Stimulated activated memory B cell treated with anti-CD40 and anti-IgM and Interleukin-4, amounts not matched to agents 10 μg/mL and 1 μg/mL and 100 μg/mL, for 72 hours (primary cell): ENCODE results near the gene NUTM2G.
A peak's percentile ranks its signal among the peaks of the same experiment; 100 is the strongest.
"Not testable (repeated sequence)": the region's sequence is repeated elsewhere in the genome, so short reads cannot be mapped to it uniquely, and the experiment has no call there.

Source experiments
- ATAC-seq: fragments of 150-1000 bp; cut with Tn5 transposase; 2 replicates; pipeline ENCODE4 v1.10.0; 2021
- H3K27ac Mint-ChIP-seq: one replicate; pipeline ENCODE4 v1.8.0; 2022; ENCODE audit warnings: mild to moderate bottlenecking, mixed read lengths
- H3K27me3 Mint-ChIP-seq: one replicate; pipeline ENCODE4 v1.8.0; 2022; ENCODE audit warnings: mixed read lengths
- H3K36me3 Mint-ChIP-seq: one replicate; pipeline ENCODE4 v1.8.0; 2022; ENCODE audit warnings: mixed read lengths
- H3K4me1 Mint-ChIP-seq: one replicate; pipeline ENCODE4 v1.8.0; 2022; ENCODE audit warnings: mixed read lengths
- H3K4me3 Mint-ChIP-seq: one replicate; pipeline ENCODE4 v1.8.0; 2022; ENCODE audit warnings: mild to moderate bottlenecking, moderate library complexity, mixed read lengths
- H3K9me3 Mint-ChIP-seq: one replicate; pipeline ENCODE4 v1.8.0; 2022; ENCODE audit warnings: mixed read lengths

The NUTM2G gene

DNA sequence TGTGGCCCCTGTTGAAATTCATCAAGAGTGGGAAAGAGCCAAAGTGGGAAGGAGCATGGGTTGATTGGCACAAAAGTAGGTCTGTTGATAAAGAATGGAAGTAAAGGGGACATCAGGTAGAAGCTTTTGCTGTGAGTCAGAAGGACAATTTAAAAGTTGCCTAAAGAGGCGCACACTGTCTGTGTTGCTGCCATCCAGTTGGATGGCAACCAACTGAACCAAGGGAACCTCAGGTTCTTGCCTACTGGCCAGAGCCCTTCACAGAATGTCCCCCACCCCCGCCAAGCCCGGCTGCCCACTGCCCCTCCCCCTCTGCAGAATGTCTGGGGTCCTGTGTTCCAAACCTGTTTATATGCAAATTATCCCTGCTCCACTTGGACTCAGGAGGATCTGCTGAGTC is at the start of gene NUTM2G:
Gene NUTM2G (plus strand): TSS at position 301 of the 400 bp plus-strand sequence. CDS start 182 bp downstream, outside the sequence.
- H3K4me1 Mint-ChIP-seq, H3K27me3 Mint-ChIP-seq, H3K27ac Mint-ChIP-seq, H3K4me3 Mint-ChIP-seq, H3K36me3 Mint-ChIP-seq, H3K9me3 Mint-ChIP-seq, ATAC-seq: not testable (repeated sequence)

GRCh38 chr9:96883922-96884321 is 44.7 kb upstream of the NUTM2G start:
- no peak for ATAC-seq
- H3K27ac Mint-ChIP-seq, result no peak overlapping the region
- no peak overlapping the region for H3K4me3 Mint-ChIP-seq

GRCh38 chr9:96884443-96884842 is 44.2 kb upstream of the NUTM2G start:
- H3K9me3 Mint-ChIP-seq, result peaks cover 15% of the 10 kb centered on the region
- H3K36me3 Mint-ChIP-seq, result peaks cover 28% of the 10 kb centered on the region
- no peak for ATAC-seq
- peaks cover 7% of the 10 kb centered on the region for H3K4me1 Mint-ChIP-seq
- H3K4me3 Mint-ChIP-seq, result no peak overlapping the region
- H3K27me3 Mint-ChIP-seq, result no peaks in the 10 kb centered on the region
- H3K27ac Mint-ChIP-seq, result no peak overlapping the region

More at GRCh38 chr9:96883922-96884321, 44.7 kb upstream of the NUTM2G start:
- peaks cover 15% of the 10 kb centered on the region for H3K9me3 Mint-ChIP-seq
- H3K36me3 Mint-ChIP-seq, result peaks cover 28% of the 10 kb centered on the region
- peaks cover 7% of the 10 kb centered on the region for H3K4me1 Mint-ChIP-seq
- no peaks in the 10 kb centered on the region for H3K27me3 Mint-ChIP-seq

DNA sequence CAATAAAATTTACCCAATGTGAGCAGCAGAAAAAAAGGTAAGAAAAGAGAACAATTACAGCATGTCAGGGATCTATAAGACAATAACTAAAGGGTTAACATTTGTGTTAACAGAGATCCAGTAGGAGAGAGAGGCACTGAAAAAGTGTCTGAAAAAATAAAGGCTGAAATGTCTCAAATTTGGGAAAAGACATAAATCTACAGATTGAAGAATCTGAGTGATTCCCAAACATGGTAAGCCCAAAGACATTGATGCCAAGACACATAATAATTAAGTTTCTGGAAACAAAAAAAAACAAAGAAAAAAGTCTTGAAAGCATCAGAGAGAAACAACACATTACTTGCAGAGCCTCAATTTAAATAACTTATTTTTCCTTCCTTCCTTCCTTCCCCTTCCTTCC is 43.2 kb upstream of the NUTM2G start:
- Mint-ChIP-seq H3K4me3 (no peak overlapping the region), H3K27me3 (no peaks in the 10 kb centered on the region), H3K4me1 (peaks cover 7% of the 10 kb centered on the region), H3K9me3 (peaks cover 15% of the 10 kb centered on the region), H3K27ac (no peak overlapping the region), H3K36me3 (peaks cover 36% of the 10 kb centered on the region)
- ATAC-seq, result no peak

GRCh38 chr9:96888591-96888990 is 40.1 kb upstream of the NUTM2G start:
- H3K36me3 Mint-ChIP-seq, result peaks cover 52% of the 10 kb centered on the region

DNA sequence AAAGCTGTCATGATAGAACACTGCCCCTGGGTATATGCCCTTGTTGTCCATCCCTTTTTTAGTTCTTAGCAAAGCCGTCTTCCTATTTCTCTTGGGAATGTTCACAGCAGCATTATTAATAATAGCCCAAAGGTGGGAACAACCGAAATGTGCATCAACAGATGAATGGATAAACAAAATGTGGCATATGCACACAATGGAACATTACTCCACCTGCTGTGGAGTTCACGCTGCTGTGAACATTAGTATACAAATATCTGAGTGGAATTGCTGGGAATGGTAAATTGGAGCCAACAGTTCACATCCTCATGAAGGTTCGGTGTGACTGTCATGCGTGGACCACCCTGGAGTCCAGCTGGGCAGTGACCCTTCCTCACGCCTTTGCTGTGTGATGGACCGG is 36.5 kb upstream of the NUTM2G start:
- peaks cover 6% of the 10 kb centered on the region for H3K9me3 Mint-ChIP-seq
- no peak overlapping the region for H3K4me3 Mint-ChIP-seq
- H3K27me3 Mint-ChIP-seq, result no peaks in the 10 kb centered on the region
- H3K4me1 Mint-ChIP-seq, result no peaks in the 10 kb centered on the region
- no peak for ATAC-seq
- H3K36me3 Mint-ChIP-seq, result peaks cover 69% of the 10 kb centered on the region
- H3K27ac Mint-ChIP-seq, result no peak overlapping the region

More at GRCh38 chr9:96888591-96888990, 40.1 kb upstream of the NUTM2G start:
- Mint-ChIP-seq H3K27me3 (no peaks in the 10 kb centered on the region), H3K4me1 (peaks cover 7% of the 10 kb centered on the region), H3K9me3 (peaks cover 12% of the 10 kb centered on the region), H3K27ac (no peak overlapping the region), H3K4me3 (no peak overlapping the region)
- ATAC-seq, result no peak

- not testable (repeated sequence) for H3K9me3 Mint-ChIP-seq, ATAC-seq, H3K4me3 Mint-ChIP-seq, H3K27ac Mint-ChIP-seq, H3K27me3 Mint-ChIP-seq, H3K4me1 Mint-ChIP-seq
- H3K36me3 Mint-ChIP-seq, result peaks cover 33% of the 10 kb centered on the region
These were observed 28.6 kb upstream of the NUTM2G start for GRCh38 chr9:96900010-96900409.

DNA sequence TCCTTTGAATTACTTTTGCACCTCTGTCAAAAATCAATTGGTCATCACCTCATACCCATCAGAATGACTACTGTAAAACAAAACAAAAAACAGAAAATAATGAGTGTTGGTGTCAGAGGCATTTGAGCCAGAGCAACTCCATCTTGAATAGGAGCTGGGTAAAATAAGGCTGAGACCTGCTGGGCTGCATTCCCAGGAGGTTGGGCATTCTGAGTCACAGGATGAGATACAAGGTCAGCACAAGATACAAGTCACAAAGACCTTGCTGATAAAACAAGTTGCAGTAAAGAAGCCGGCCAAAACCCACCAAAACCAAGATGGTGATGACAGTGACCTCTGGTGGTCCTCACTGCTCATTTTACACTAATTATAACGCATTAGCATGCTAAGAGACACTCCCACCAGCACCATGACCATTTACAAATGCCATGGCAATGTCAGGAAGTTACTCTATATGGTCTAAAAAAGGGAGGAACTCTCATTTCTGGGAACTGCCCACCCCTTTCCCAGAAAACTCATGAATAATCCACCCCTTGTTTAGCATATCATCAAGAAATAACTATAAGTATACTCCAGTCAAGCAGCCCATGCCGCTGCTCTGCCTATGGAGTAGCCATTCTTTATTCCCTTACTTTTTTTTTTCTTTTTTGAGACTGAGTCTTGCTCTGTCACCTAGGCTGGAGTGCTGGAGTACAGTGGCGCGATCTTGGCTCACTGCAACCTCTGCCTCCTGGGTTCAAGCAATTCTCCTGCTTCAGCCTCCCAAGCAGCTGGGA is 23.5 kb upstream of the NUTM2G start:
- ATAC-seq, H3K9me3 Mint-ChIP-seq, H3K4me3 Mint-ChIP-seq, H3K27me3 Mint-ChIP-seq, H3K4me1 Mint-ChIP-seq, H3K27ac Mint-ChIP-seq, H3K36me3 Mint-ChIP-seq: not testable (repeated sequence)

GRCh38 chr9:96908479-96908878 is 20.2 kb upstream of the NUTM2G start:
- H3K27me3 Mint-ChIP-seq, ATAC-seq, H3K4me3 Mint-ChIP-seq: not testable (repeated sequence)

GRCh38 chr9:96915539-96915938 is 13.1 kb upstream of the NUTM2G start:
- not testable (repeated sequence) for H3K4me3 Mint-ChIP-seq, H3K27me3 Mint-ChIP-seq, H3K9me3 Mint-ChIP-seq, H3K36me3 Mint-ChIP-seq, H3K27ac Mint-ChIP-seq, H3K4me1 Mint-ChIP-seq
- peak; percentile 56 for ATAC-seq

More at GRCh38 chr9:96908479-96908878, 20.2 kb upstream of the NUTM2G start:
- H3K36me3 Mint-ChIP-seq, H3K4me1 Mint-ChIP-seq, H3K9me3 Mint-ChIP-seq, H3K27ac Mint-ChIP-seq: not testable (repeated sequence)

GRCh38 chr9:96916531-96916930 is 12.1 kb upstream of the NUTM2G start:
- not testable (repeated sequence) for H3K36me3 Mint-ChIP-seq, H3K4me1 Mint-ChIP-seq, ATAC-seq, H3K27me3 Mint-ChIP-seq, H3K4me3 Mint-ChIP-seq, H3K27ac Mint-ChIP-seq, H3K9me3 Mint-ChIP-seq

- not testable (repeated sequence) for H3K4me3 Mint-ChIP-seq, ATAC-seq, H3K9me3 Mint-ChIP-seq, H3K27ac Mint-ChIP-seq, H3K27me3 Mint-ChIP-seq, H3K4me1 Mint-ChIP-seq, H3K36me3 Mint-ChIP-seq
These were observed 10.1 kb upstream of the NUTM2G start for GRCh38 chr9:96918550-96918949.

DNA sequence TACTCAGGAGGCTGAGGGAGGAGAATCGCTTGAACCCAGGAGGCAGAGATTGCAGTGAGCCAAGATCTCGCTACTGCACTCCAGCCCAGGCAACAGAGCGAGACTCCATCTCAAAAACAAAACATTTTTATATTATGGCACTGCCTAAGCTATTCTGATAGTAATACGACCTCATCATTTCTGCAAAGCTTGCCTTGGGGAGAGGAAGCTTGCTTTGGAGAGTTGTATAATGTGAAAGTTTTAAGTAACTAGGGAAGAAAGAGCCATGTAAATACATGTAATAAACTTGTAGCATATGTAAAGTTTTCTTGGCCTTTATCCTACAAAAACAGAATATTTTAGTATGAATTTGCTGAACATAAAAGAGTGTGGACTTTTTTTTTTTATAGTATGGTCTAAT is 7.8 kb upstream of the NUTM2G start:
- not testable (repeated sequence) for H3K9me3 Mint-ChIP-seq, H3K4me1 Mint-ChIP-seq, H3K36me3 Mint-ChIP-seq, ATAC-seq, H3K4me3 Mint-ChIP-seq, H3K27ac Mint-ChIP-seq, H3K27me3 Mint-ChIP-seq

GRCh38 chr9:96925587-96925986 is 3.1 kb upstream of the NUTM2G start:
- H3K27ac Mint-ChIP-seq, H3K27me3 Mint-ChIP-seq, H3K36me3 Mint-ChIP-seq, H3K4me3 Mint-ChIP-seq, ATAC-seq, H3K9me3 Mint-ChIP-seq: not testable (repeated sequence)
- peaks cover 12% of the 10 kb centered on the region for H3K4me1 Mint-ChIP-seq

GRCh38 chr9:96931665-96932064 is 3.0 kb downstream of the NUTM2G start:
- not testable (repeated sequence) for H3K27me3 Mint-ChIP-seq, H3K27ac Mint-ChIP-seq, ATAC-seq, H3K9me3 Mint-ChIP-seq, H3K4me1 Mint-ChIP-seq, H3K36me3 Mint-ChIP-seq
- peak overlapping the region; percentile 21 for H3K4me3 Mint-ChIP-seq

DNA sequence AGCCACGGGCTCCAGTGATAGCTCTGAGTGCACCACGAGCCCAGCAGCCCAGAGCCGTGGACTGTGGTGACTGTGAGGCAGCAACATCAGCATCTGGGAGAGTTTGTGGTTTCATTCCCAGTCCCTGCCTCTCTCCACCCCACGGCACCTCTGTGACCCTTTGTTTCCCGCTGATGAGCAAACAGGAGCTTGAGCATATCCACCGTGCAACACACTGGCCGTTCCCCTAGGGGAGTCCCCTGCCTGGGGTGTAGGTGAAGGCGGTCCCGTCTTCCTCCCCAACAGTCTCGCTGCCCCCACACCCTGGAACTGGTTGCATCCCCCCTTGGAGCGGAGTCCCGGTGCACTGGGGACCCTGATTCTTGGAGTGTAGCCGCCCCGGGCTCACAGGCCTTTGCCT is 5.5 kb downstream of the NUTM2G start:
- H3K9me3 Mint-ChIP-seq, H3K4me1 Mint-ChIP-seq, H3K27me3 Mint-ChIP-seq, ATAC-seq, H3K4me3 Mint-ChIP-seq, H3K36me3 Mint-ChIP-seq, H3K27ac Mint-ChIP-seq: not testable (repeated sequence)
